ENCODE measurements around the gene FSIP1.

- TF ChIP-seq CTCF (IDR thresholded peaks at IDR 0.05) (no peak), POLR2A (IDR thresholded peaks at IDR 0.05) (peak in 1 of 4 donors; percentile 16)
These were observed 186.1 kb downstream of the FSIP1 start for GRCh38 chr15:39596358-39597051.
